Activated CD4-positive, alpha-beta T cell treated with anti-CD3 and anti-CD28 coated beads for 36 hours (primary cell): ENCODE measurements around the gene CTSZ. TPM values are rescaled to one million over a fixed set of nuclear protein-coding genes. Genes with fewer than 3 reads are reported as not detected.
"Not testable (repeated sequence)": the region's sequence is repeated elsewhere in the genome, so short reads cannot be mapped to it uniquely, and the experiment has no call there.

Experiments
- ATAC-seq: fragments of 200-7000 bp; cut with Tn5 transposase; one replicate; pipeline ENCODE4 v1.10.0; 2021; ENCODE audit warnings: mild to moderate bottlenecking, moderate library complexity
- CTCF ChIA-PET: fragments of 350-600 bp; sonication (Branson Sonifier 250); formaldehyde crosslinking; loops from one replicate; lab custom pipeline; 2021; ENCODE audit warnings: antibody characterized with exemption; lab: Charles Lee
- POLR2A ChIA-PET: fragments of 350-600 bp; sonication (Branson Sonifier 250); formaldehyde crosslinking; loops from one replicate; lab custom pipeline; 2021; ENCODE audit warnings: antibody characterized with exemption, inconsistent platforms; lab: Charles Lee
- DNase-seq: peaks from one replicate; pipeline ENCODE4 v3.0.0-alpha.2; 2020
- H3K27ac Mint-ChIP-seq: one replicate; pipeline ENCODE4 v1.8.0; 2021; ENCODE audit warnings: mixed read lengths
- H3K27me3 Mint-ChIP-seq: one replicate; pipeline ENCODE4 v1.8.0; 2021; ENCODE audit warnings: mixed read lengths
- H3K36me3 Mint-ChIP-seq: one replicate; pipeline ENCODE4 v1.8.0; 2021; ENCODE audit warnings: low read depth, mixed read lengths
- H3K4me1 Mint-ChIP-seq: one replicate; pipeline ENCODE4 v1.8.0; 2021; ENCODE audit warnings: mixed read lengths
- H3K4me3 Mint-ChIP-seq: one replicate; pipeline ENCODE4 v1.8.0; 2021; ENCODE audit warnings: mild to moderate bottlenecking, moderate library complexity, mixed read lengths
- H3K9me3 Mint-ChIP-seq: one replicate; pipeline ENCODE4 v1.8.0; 2021; ENCODE audit warnings: low read depth, mixed read lengths
- intact Hi-C, 2 experiments: fragments of 100-400 bp; cut with DNase I in 1 of 2; cut with micrococcal nuclease in 1 of 2; formaldehyde crosslinking; loops; one replicate each; pipeline versions ENCODE4 v1.14.2 to v1.15.1; 2022 to 2024; cut with DNase I, micrococcal nuclease
- total RNA-seq, 2 experiments: library from RNA; stranded (reverse); gene quantifications; one replicate each; pipeline ENCODE4 v1.2.3, GENCODE V29; 2021

CTSZ gene
- total RNA-seq, 2 experiments from 2014 or later: 26.6 to 29.4 TPM

GRCh38 chr20:58963922-58964321 is 43.1 kb downstream of the CTSZ start:
- H3K27me3 Mint-ChIP-seq, POLR2A ChIA-PET, H3K9me3 Mint-ChIP-seq, H3K27ac Mint-ChIP-seq, intact Hi-C loops, DNase-seq, H3K36me3 Mint-ChIP-seq, H3K4me3 Mint-ChIP-seq, CTCF ChIA-PET, ATAC-seq, H3K4me1 Mint-ChIP-seq: not testable (repeated sequence)

DNA sequence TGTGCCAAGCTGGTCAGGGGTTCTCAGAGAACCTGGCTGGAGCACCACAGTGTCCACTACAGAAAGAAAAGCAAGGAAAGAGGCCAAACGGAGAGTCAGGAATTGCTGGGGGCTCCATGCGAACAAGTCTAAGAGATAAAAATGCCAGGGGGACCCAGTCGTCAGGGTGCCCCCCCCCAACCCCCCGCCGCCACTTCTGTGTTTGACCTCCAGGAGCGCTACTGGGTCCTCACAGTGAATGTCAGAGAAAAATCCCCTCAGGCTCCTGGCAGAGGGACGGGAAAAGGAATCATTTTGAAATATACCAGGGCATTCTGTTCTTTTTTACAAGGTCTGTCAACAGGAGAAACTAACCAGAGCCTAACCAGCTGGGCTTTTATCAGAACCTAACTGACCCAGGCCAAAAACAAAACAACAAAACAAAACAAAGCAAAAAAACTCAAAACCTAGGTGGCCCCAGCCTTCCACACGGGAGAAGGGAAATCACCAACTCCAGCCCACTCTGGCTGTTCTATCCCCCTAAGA is 43.9 kb downstream of the CTSZ start:
- no peak for DNase-seq
- ChIA-PET CTCF (no interaction called here), POLR2A (no interaction called here)
- no peak for ATAC-seq
- intact Hi-C loops: no loop called here
- H3K36me3 Mint-ChIP-seq: no peaks in the 10 kb centered on the region
- H3K9me3 Mint-ChIP-seq: peaks cover 2% of the 10 kb centered on the region
- peaks cover 6% of the 10 kb centered on the region for H3K27me3 Mint-ChIP-seq
- no peaks in the 10 kb centered on the region for H3K4me1 Mint-ChIP-seq
- H3K4me3 Mint-ChIP-seq: no peak overlapping the region
- no peak overlapping the region for H3K27ac Mint-ChIP-seq

GRCh38 chr20:58959652-58960051 is 47.4 kb downstream of the CTSZ start:
- ChIA-PET CTCF (no interaction called here), POLR2A (no interaction called here)
- DNase-seq (no peak), ATAC-seq (no peak)
- intact Hi-C loops: no loop called here
- H3K27me3 Mint-ChIP-seq: peaks cover 7% of the 10 kb centered on the region
- H3K27ac Mint-ChIP-seq: no peak overlapping the region
- no peaks in the 10 kb centered on the region for H3K36me3 Mint-ChIP-seq
- peaks cover 2% of the 10 kb centered on the region for H3K9me3 Mint-ChIP-seq
- no peaks in the 10 kb centered on the region for H3K4me1 Mint-ChIP-seq
- H3K4me3 Mint-ChIP-seq: no peak overlapping the region

DNA sequence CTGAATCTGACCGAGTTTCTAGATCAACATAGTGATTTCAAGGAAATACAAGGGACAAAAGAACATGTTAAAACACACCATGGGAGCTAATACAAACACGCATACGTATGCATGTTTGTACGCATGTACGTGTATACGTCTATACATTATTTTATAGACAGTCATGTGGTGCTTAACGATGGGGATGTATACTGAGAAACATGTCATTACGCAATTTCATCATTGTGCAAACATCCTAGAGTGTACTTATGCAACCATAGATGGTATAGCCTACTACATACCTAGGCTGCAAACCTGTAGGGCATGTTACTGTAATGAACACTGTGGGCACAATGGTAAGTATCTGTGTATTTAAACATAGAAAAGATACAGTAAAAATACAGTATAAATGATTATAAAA is 51.0 kb downstream of the CTSZ start:
- no peak for ATAC-seq
- Mint-ChIP-seq H3K4me1 (no peaks in the 10 kb centered on the region), H3K9me3 (no peaks in the 10 kb centered on the region), H3K4me3 (no peak overlapping the region), H3K27ac (no peak overlapping the region), H3K27me3 (peaks cover 4% of the 10 kb centered on the region), H3K36me3 (no peaks in the 10 kb centered on the region)
- CTCF ChIA-PET: interaction anchor here (0.5 kb wide), 1 partner anchor 11 kb away, joined by 3 read pairs; no protein-coding TSS in a partner anchor
- POLR2A ChIA-PET: no interaction called here
- no peak for DNase-seq
- intact Hi-C loops: no loop called here

DNA sequence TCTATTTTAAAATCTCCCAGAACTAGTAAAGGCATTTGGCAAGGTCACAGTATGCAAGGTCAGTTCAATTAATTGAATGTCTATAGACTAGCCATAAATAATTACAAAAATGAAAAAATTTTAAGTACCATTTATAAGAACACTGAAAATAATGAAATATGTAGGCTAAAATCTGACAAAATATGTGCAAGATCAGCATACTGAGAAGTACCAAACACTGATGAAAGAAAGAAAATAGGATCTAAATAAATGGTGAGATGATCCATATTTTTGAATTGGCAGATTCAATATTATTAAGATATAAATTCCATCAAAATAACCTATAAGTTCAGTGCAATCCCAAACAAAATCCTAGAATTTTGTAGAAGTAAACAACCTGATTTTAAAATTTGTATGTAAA is 54.0 kb downstream of the CTSZ start:
- H3K27me3 Mint-ChIP-seq: peaks cover 7% of the 10 kb centered on the region
- no peaks in the 10 kb centered on the region for H3K4me1 Mint-ChIP-seq
- H3K9me3 Mint-ChIP-seq: no peaks in the 10 kb centered on the region
- intact Hi-C loops: no loop called here
- no peak overlapping the region for H3K27ac Mint-ChIP-seq
- DNase-seq (no peak), ATAC-seq (no peak)
- ChIA-PET CTCF (no interaction called here), POLR2A (no interaction called here)
- no peak overlapping the region for H3K4me3 Mint-ChIP-seq
- no peaks in the 10 kb centered on the region for H3K36me3 Mint-ChIP-seq

- Mint-ChIP-seq H3K9me3 (no peaks in the 10 kb centered on the region), H3K27me3 (peaks cover 7% of the 10 kb centered on the region), H3K36me3 (no peaks in the 10 kb centered on the region), H3K4me1 (no peaks in the 10 kb centered on the region), H3K27ac (no peak overlapping the region), H3K4me3 (no peak overlapping the region)
- ATAC-seq (no peak), DNase-seq (no peak)
- ChIA-PET POLR2A (interaction anchor here (0.7 kb wide), 1 partner anchor 270 kb away, joined by 3 read pairs; no protein-coding TSS in a partner anchor), CTCF (no interaction called here)
- intact Hi-C loops: no loop called here
Observed at GRCh38 chr20:58950603-58951002, 56.5 kb downstream of the CTSZ start.

- H3K4me3 Mint-ChIP-seq, POLR2A ChIA-PET, intact Hi-C loops: not testable (repeated sequence)
Observed at GRCh38 chr20:58947797-58948388, 59.2 kb downstream of the CTSZ start.

DNA sequence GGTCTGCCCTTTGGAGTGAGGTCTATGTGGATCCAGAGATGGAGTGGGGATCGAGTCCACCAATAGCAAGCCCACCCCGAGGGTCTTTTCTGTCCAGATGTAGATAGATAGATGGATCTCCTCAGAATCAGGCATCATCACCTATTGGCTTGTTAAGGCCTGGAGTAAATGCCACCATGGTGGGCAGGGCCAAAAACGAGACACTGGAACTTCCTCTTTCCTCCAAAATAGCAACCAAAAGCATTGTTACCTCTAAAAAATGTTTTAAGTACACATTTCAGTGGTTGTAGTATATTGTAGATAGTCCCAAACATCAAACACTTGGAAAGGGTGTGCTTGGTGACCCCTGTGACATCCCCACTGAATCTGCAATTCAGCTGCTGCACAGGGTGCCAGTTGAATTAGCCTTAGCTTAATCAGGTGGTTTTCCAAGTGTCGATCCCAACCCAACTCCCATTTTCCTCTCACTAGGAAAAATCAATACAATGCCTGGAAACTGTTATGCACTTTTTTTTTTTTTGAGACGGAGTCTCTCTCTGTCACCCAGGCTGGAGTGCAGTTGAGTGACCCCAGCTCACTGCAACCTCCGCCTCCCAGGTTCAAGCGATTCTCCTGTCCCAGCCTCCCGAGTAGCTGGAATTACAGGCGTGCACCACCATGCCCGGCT is 61.0 kb downstream of the CTSZ start:
- DNase-seq (no peak), ATAC-seq (no peak)
- POLR2A ChIA-PET: no interaction called here
- no peak overlapping the region for H3K4me3 Mint-ChIP-seq
- intact Hi-C loops: no loop called here
- CTCF ChIA-PET: no interaction called here
- H3K9me3 Mint-ChIP-seq: no peaks in the 10 kb centered on the region
- peaks cover 5% of the 10 kb centered on the region for H3K27me3 Mint-ChIP-seq
- no peak overlapping the region for H3K27ac Mint-ChIP-seq
- no peaks in the 10 kb centered on the region for H3K4me1 Mint-ChIP-seq
- H3K36me3 Mint-ChIP-seq: no peaks in the 10 kb centered on the region

More at GRCh38 chr20:58947797-58948388, 59.2 kb downstream of the CTSZ start:
- CTCF ChIA-PET: interaction anchor here (0.6 kb wide), 1 partner anchor 44 kb away, joined by 3 read pairs; no protein-coding TSS in a partner anchor
- not testable (repeated sequence) for H3K4me1 Mint-ChIP-seq, ATAC-seq, H3K27me3 Mint-ChIP-seq, H3K27ac Mint-ChIP-seq, H3K36me3 Mint-ChIP-seq, DNase-seq, H3K9me3 Mint-ChIP-seq

Other genes starting within 250 kb of the CTSZ start
- gene GNAS-AS1, start 156.4 kb downstream of the CTSZ start, total RNA-seq: 1 to 10 TPM; 1.1 to 1.9 TPM
- 100 to 1,000 TPM; 713 to 965 TPM for gene GNAS, start 154.5 kb downstream of the CTSZ start, total RNA-seq
- gene NELFCD, start 26.0 kb downstream of the CTSZ start, total RNA-seq: 100 to 1,000 TPM; 111 to 121 TPM
- not detected for gene TUBB1, start 12.2 kb upstream of the CTSZ start, total RNA-seq
- gene ATP5F1E, start 25.1 kb upstream of the CTSZ start, total RNA-seq: 10 to 100 TPM; 63.5 to 76.1 TPM
- 100 to 1,000 TPM; 148 to 196 TPM for gene PRELID3B, start 35.5 kb upstream of the CTSZ start, total RNA-seq
- 1 to 10 TPM; 7.0 to 8.6 TPM for gene ZNF831, start 156.6 kb upstream of the CTSZ start, total RNA-seq